Measurements from ENCODE around the gene KRT76. TPM values are rescaled to one million over a fixed set of nuclear protein-coding genes. Genes with fewer than 3 reads are reported as not detected.

Gene KRT76
- polyA plus RNA-seq, 1 donor (not counting 4 experiments of a cell fraction or from before 2014, with no cell fraction given): not detected

DNA sequence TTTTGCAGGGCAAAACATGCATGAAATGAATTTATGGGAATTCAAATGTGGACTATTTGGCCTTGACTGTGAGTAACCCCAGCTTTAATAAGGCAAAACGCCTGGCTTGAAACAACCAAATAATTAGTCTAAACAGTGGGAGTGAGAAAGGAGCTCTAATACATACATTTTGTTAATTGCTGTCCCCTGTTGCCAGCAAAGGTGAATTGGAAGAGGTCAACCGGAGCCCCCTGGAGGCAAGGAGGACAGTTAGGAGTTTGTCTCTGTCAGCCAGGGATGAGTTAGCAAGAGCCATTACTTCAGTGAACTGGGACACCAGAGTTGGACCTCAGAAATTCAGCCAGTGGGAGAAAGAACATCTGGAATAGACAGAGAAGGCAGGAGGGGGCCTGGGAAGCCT lies 17.4 kb downstream of the KRT76 start:
- DNase-seq (ENCODE audit: low read depth, low spot score) (no peak), FAIRE-seq (no peak)
- dilution Hi-C loops (cut with MboI; ENCODE audit: extremely low pct_ligation_motif_present, low sequenced_read_pairs): no loop called here
- no peak overlapping the region for H3K9ac ChIP-seq (ENCODE audit: control insufficient read depth, extremely low read depth, insufficient read depth, low read length)
- peaks cover 27% of the 10 kb centered on the region for H3K27me3 ChIP-seq (ENCODE audit: control insufficient read depth, extremely low read depth, insufficient read depth, low read length)
- no peak overlapping the region for H3K4me3 ChIP-seq (ENCODE audit: control insufficient read depth in 2 of 3, extremely low read depth in 1 of 3, insufficient read depth in 2 of 3, low read depth in 1 of 3, low read length in 3 of 3)
- H3K9me1 ChIP-seq (ENCODE audit: control insufficient read depth, extremely low read depth, insufficient read depth, low read length): no peaks in the 10 kb centered on the region
- H2AFZ ChIP-seq (ENCODE audit: control insufficient read depth, low read length): no peak overlapping the region
- TF ChIP-seq EZH2 (IDR thresholded peaks at IDR 0.05; ENCODE audit: low read length): no peak
- TF ChIP-seq CTCF (optimal IDR thresholded peaks at IDR 0.05 in 1 of 3, IDR thresholded peaks at IDR 0.05 in 1 of 3, conservative IDR thresholded peaks at IDR 0.05 in 1 of 3; ENCODE audit: extremely low read depth in 1 of 3, insufficient read depth in 2 of 3, low read length in 3 of 3): no peak
- no peaks in the 10 kb centered on the region for H3K79me2 ChIP-seq (ENCODE audit: control insufficient read depth, insufficient read depth, low read length)
- H3K27ac ChIP-seq (ENCODE audit: control insufficient read depth, insufficient read depth, low read length): no peak overlapping the region
- H3K36me3 ChIP-seq (ENCODE audit: control insufficient read depth in 2 of 2, extremely low read depth in 1 of 2, insufficient read depth in 2 of 2, low read length in 2 of 2): no peaks in the 10 kb centered on the region
- peaks cover 1% of the 10 kb centered on the region for H3K9me3 ChIP-seq (ENCODE audit: control insufficient read depth, low read depth, low read length)
- H3K4me2 ChIP-seq (ENCODE audit: control insufficient read depth, extremely low read depth, insufficient read depth, low read depth, low read length): no peak overlapping the region
- no peaks in the 10 kb centered on the region for H4K20me1 ChIP-seq (ENCODE audit: control insufficient read depth, extremely low read depth, insufficient read depth, low read length)
- no peaks in the 10 kb centered on the region for H3K4me1 ChIP-seq (ENCODE audit: control insufficient read depth, extremely low read depth, insufficient read depth, low read length)

DNA sequence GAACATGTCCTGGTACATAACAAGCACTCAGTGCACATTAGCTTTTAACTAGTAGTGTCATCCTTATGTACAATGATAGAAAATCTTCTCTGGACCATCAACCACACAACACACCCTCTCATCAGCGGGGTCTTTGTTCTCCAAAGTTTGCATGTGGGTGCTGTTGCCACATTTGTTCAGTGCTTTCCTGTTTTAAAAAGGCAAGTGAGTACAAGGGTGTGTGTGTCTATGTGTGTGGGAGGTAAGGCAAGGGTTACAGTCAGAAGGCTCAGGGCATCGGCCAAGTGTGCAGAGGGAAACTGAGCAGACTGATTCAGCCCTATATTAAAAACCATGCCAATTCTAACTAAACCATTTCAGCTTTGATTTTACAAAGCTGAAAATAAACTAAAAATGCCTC lies 17.9 kb downstream of the KRT76 start:
- dilution Hi-C loops (cut with MboI; ENCODE audit: extremely low pct_ligation_motif_present, low sequenced_read_pairs): no loop called here
- H3K9me3 ChIP-seq (ENCODE audit: control insufficient read depth, low read depth, low read length): peaks cover 1% of the 10 kb centered on the region

More for the DNA sequence above, 17.9 kb downstream of the KRT76 start:
- Histone ChIP-seq H3K36me3 (ENCODE audit: control insufficient read depth in 2 of 2, extremely low read depth in 1 of 2, insufficient read depth in 2 of 2, low read length in 2 of 2) (no peaks in the 10 kb centered on the region), H3K79me2 (ENCODE audit: control insufficient read depth, insufficient read depth, low read length) (no peaks in the 10 kb centered on the region), H2AFZ (ENCODE audit: control insufficient read depth, low read length) (no peak overlapping the region), H3K4me3 (ENCODE audit: control insufficient read depth in 2 of 3, extremely low read depth in 1 of 3, insufficient read depth in 2 of 3, low read depth in 1 of 3, low read length in 3 of 3) (no peak overlapping the region), H3K4me1 (ENCODE audit: control insufficient read depth, extremely low read depth, insufficient read depth, low read length) (no peaks in the 10 kb centered on the region), H3K9me1 (ENCODE audit: control insufficient read depth, extremely low read depth, insufficient read depth, low read length) (no peaks in the 10 kb centered on the region), H4K20me1 (ENCODE audit: control insufficient read depth, extremely low read depth, insufficient read depth, low read length) (no peaks in the 10 kb centered on the region), H3K27me3 (ENCODE audit: control insufficient read depth, extremely low read depth, insufficient read depth, low read length) (peaks cover 32% of the 10 kb centered on the region), H3K27ac (ENCODE audit: control insufficient read depth, insufficient read depth, low read length) (no peak overlapping the region), H3K4me2 (ENCODE audit: control insufficient read depth, extremely low read depth, insufficient read depth, low read depth, low read length) (no peak overlapping the region), H3K9ac (ENCODE audit: control insufficient read depth, extremely low read depth, insufficient read depth, low read length) (no peak overlapping the region)
- DNase-seq (ENCODE audit: low read depth, low spot score) (no peak), FAIRE-seq (no peak)
- TF ChIP-seq CTCF (optimal IDR thresholded peaks at IDR 0.05 in 1 of 3, IDR thresholded peaks at IDR 0.05 in 1 of 3, conservative IDR thresholded peaks at IDR 0.05 in 1 of 3; ENCODE audit: extremely low read depth in 1 of 3, insufficient read depth in 2 of 3, low read length in 3 of 3): no peak
- no peak for TF ChIP-seq EZH2 (IDR thresholded peaks at IDR 0.05; ENCODE audit: low read length)
